ENCODE measurements around the gene HDAC2. TPM values are rescaled to one million over a fixed set of nuclear protein-coding genes. Genes with fewer than 3 reads are reported as not detected.
"Not testable (repeated sequence)": the region's sequence is repeated elsewhere in the genome, so short reads cannot be mapped to it uniquely, and the experiment has no call there.

Gene HDAC2
- polyA plus RNA-seq (120 to 222 TPM (median 133 TPM) in 3 replicates), polyA minus RNA-seq (34.5 to 273 TPM (median 116 TPM) in 3 replicates)
- polyA plus RNA-seq (2011; ENCODE audit: low read depth) = 121 TPM
- polyA plus RNA-seq (2011; cell fraction: cytosol; rRNA removed) = 107 and 217 TPM in 2 replicates
- polyA plus RNA-seq (2011; cell fraction: nucleus; rRNA removed) = 114 and 143 TPM in 2 replicates
- 116 and 144 TPM in 2 replicates for polyA plus RNA-seq (2012; ENCODE audit: low replicate concordance)
- polyA minus RNA-seq (2011; cell fraction: cytosol; rRNA and poly(A)+ RNA removed) = 132 TPM
- polyA minus RNA-seq (2011; cell fraction: nucleus; rRNA and poly(A)+ RNA removed) = 39.5 and 76.5 TPM in 2 replicates

- peak within 1 kb of the TSS; percentile 97 for H3K4me2 ChIP-seq (ENCODE audit: control insufficient read depth, extremely low read depth, insufficient read depth, low read depth, low read length)
- no peaks in the 10 kb centered on the region for H3K27me3 ChIP-seq (ENCODE audit: control insufficient read depth, extremely low read depth, insufficient read depth, low read length)
- dilution Hi-C loops (cut with MboI; ENCODE audit: extremely low pct_ligation_motif_present, low sequenced_read_pairs) = no loop called here
- H2AFZ ChIP-seq (ENCODE audit: control insufficient read depth, low read length) = peak within 1 kb of the TSS; percentile 94
- H3K79me2 ChIP-seq (ENCODE audit: control insufficient read depth, insufficient read depth, low read length) = peaks cover 50% of the 10 kb centered on the region
- TF ChIP-seq CTCF (optimal IDR thresholded peaks at IDR 0.05 in 1 of 3, IDR thresholded peaks at IDR 0.05 in 1 of 3, conservative IDR thresholded peaks at IDR 0.05 in 1 of 3; ENCODE audit: extremely low read depth in 1 of 3, insufficient read depth in 2 of 3, low read length in 3 of 3) = peak in 1 of 3 experiments; percentile 3
- no peak for TF ChIP-seq EZH2 (IDR thresholded peaks at IDR 0.05; ENCODE audit: low read length)
- H3K4me3 ChIP-seq (ENCODE audit: control insufficient read depth in 2 of 3, extremely low read depth in 1 of 3, insufficient read depth in 2 of 3, low read depth in 1 of 3, low read length in 3 of 3) = peak within 1 kb of the TSS; percentile 85 to 98 (median 85)
- no peaks in the 10 kb centered on the region for H3K36me3 ChIP-seq (ENCODE audit: control insufficient read depth in 2 of 2, extremely low read depth in 1 of 2, insufficient read depth in 2 of 2, low read length in 2 of 2)
- DNase-seq (ENCODE audit: low read depth, low spot score) = no peak
- FAIRE-seq = peak; percentile 81
- peak within 1 kb of the TSS; percentile 84 for H3K27ac ChIP-seq (ENCODE audit: control insufficient read depth, insufficient read depth, low read length)
- peaks cover 18% of the 10 kb centered on the region for H3K4me1 ChIP-seq (ENCODE audit: control insufficient read depth, extremely low read depth, insufficient read depth, low read length)
- H4K20me1 ChIP-seq (ENCODE audit: control insufficient read depth, extremely low read depth, insufficient read depth, low read length) = peaks cover 17% of the 10 kb centered on the region
- H3K9me1 ChIP-seq (ENCODE audit: control insufficient read depth, extremely low read depth, insufficient read depth, low read length) = no peaks in the 10 kb centered on the region
- H3K9me3 ChIP-seq (ENCODE audit: control insufficient read depth, low read depth, low read length) = no peaks in the 10 kb centered on the region
- peak within 1 kb of the TSS; percentile 84 for H3K9ac ChIP-seq (ENCODE audit: control insufficient read depth, extremely low read depth, insufficient read depth, low read length)
These were observed at the start of gene HDAC2 for GRCh38 chr6:113970805-113971676. TSS of gene HDAC2 (minus strand) at chr6:113971148. CDS start at chr6:113970908, 240 bp downstream.

- H3K27ac ChIP-seq (ENCODE audit: control insufficient read depth, insufficient read depth, low read length) = no peak overlapping the region
- H3K4me2 ChIP-seq (ENCODE audit: control insufficient read depth, extremely low read depth, insufficient read depth, low read depth, low read length) = no peak overlapping the region
- H3K79me2 ChIP-seq (ENCODE audit: control insufficient read depth, insufficient read depth, low read length) = no peaks in the 10 kb centered on the region
- H3K27me3 ChIP-seq (ENCODE audit: control insufficient read depth, extremely low read depth, insufficient read depth, low read length) = no peaks in the 10 kb centered on the region
- no peaks in the 10 kb centered on the region for H3K36me3 ChIP-seq (ENCODE audit: control insufficient read depth in 2 of 2, extremely low read depth in 1 of 2, insufficient read depth in 2 of 2, low read length in 2 of 2)
- FAIRE-seq = no peak
- H3K4me3 ChIP-seq (ENCODE audit: control insufficient read depth in 2 of 3, extremely low read depth in 1 of 3, insufficient read depth in 2 of 3, low read depth in 1 of 3, low read length in 3 of 3) = no peak overlapping the region
- peaks cover 13% of the 10 kb centered on the region for H3K4me1 ChIP-seq (ENCODE audit: control insufficient read depth, extremely low read depth, insufficient read depth, low read length)
- H2AFZ ChIP-seq (ENCODE audit: control insufficient read depth, low read length) = no peak overlapping the region
- H4K20me1 ChIP-seq (ENCODE audit: control insufficient read depth, extremely low read depth, insufficient read depth, low read length) = no peaks in the 10 kb centered on the region
- no peak overlapping the region for H3K9ac ChIP-seq (ENCODE audit: control insufficient read depth, extremely low read depth, insufficient read depth, low read length)
- H3K9me1 ChIP-seq (ENCODE audit: control insufficient read depth, extremely low read depth, insufficient read depth, low read length) = no peaks in the 10 kb centered on the region
- dilution Hi-C loops (cut with MboI; ENCODE audit: extremely low pct_ligation_motif_present, low sequenced_read_pairs) = no loop called here
- no peaks in the 10 kb centered on the region for H3K9me3 ChIP-seq (ENCODE audit: control insufficient read depth, low read depth, low read length)
- no peak for DNase-seq (ENCODE audit: low read depth, low spot score)
- TF ChIP-seq CTCF (optimal IDR thresholded peaks at IDR 0.05 in 1 of 3, IDR thresholded peaks at IDR 0.05 in 1 of 3, conservative IDR thresholded peaks at IDR 0.05 in 1 of 3; ENCODE audit: extremely low read depth in 1 of 3, insufficient read depth in 2 of 3, low read length in 3 of 3) (no peak), EZH2 (IDR thresholded peaks at IDR 0.05; ENCODE audit: low read length) (no peak)
These were observed 49.2 kb upstream of the HDAC2 start for GRCh38 chr6:114020196-114020595.

GRCh38 chr6:114017146-114017545 is 46.2 kb upstream of the HDAC2 start:
- H3K79me2 ChIP-seq (ENCODE audit: control insufficient read depth, insufficient read depth, low read length); H2AFZ ChIP-seq (ENCODE audit: control insufficient read depth, low read length); H4K20me1 ChIP-seq (ENCODE audit: control insufficient read depth, extremely low read depth, insufficient read depth, low read length); H3K4me3 ChIP-seq (ENCODE audit: control insufficient read depth in 2 of 3, extremely low read depth in 1 of 3, insufficient read depth in 2 of 3, low read depth in 1 of 3, low read length in 3 of 3); H3K9me3 ChIP-seq (ENCODE audit: control insufficient read depth, low read depth, low read length); H3K9ac ChIP-seq (ENCODE audit: control insufficient read depth, extremely low read depth, insufficient read depth, low read length); H3K27me3 ChIP-seq (ENCODE audit: control insufficient read depth, extremely low read depth, insufficient read depth, low read length); H3K36me3 ChIP-seq (ENCODE audit: control insufficient read depth in 2 of 2, extremely low read depth in 1 of 2, insufficient read depth in 2 of 2, low read length in 2 of 2); H3K9me1 ChIP-seq (ENCODE audit: control insufficient read depth, extremely low read depth, insufficient read depth, low read length); dilution Hi-C loops (cut with MboI; ENCODE audit: extremely low pct_ligation_motif_present, low sequenced_read_pairs): not testable (repeated sequence)
- peak overlapping the region; percentile 32 for H3K4me2 ChIP-seq (ENCODE audit: control insufficient read depth, extremely low read depth, insufficient read depth, low read depth, low read length)
- peak; percentile 71 for FAIRE-seq
- H3K27ac ChIP-seq (ENCODE audit: control insufficient read depth, insufficient read depth, low read length) = peak overlapping the region; percentile 26
- DNase-seq (ENCODE audit: low read depth, low spot score) = peak; percentile 11
- H3K4me1 ChIP-seq (ENCODE audit: control insufficient read depth, extremely low read depth, insufficient read depth, low read length) = peaks cover 13% of the 10 kb centered on the region
